NCI-H1092 treated with DMSO at 0.1 percent for 48 hours (cell line): ENCODE data around the gene PLXNA2.
A peak's percentile ranks its signal among the peaks of the same experiment; 100 is the strongest.

Experiments
- DNase-seq: peaks from one replicate; lab custom pipeline; 2025; lab: John Stamatoyannopoulos, UW

Gene PLXNA2

GRCh38 chr1:207993477-207994445 lies 250.4 kb downstream of the PLXNA2 start:
- no peak for DNase-seq

GRCh38 chr1:207992677-207993236 lies 251.4 kb downstream of the PLXNA2 start:
- DNase-seq: no peak

GRCh38 chr1:207991583-207992026 lies 252.6 kb downstream of the PLXNA2 start:
- DNase-seq: no peak

- no peak for DNase-seq
Measured at GRCh38 chr1:207990876-207991582, 253.2 kb downstream of the PLXNA2 start.

- DNase-seq: no peak
Measured at GRCh38 chr1:207990455-207990854, 253.7 kb downstream of the PLXNA2 start.

GRCh38 chr1:207988326-207989165 lies 255.6 kb downstream of the PLXNA2 start:
- no peak for DNase-seq

GRCh38 chr1:207987164-207987563 lies 257.0 kb downstream of the PLXNA2 start:
- DNase-seq: no peak

GRCh38 chr1:207985996-207986395 lies 258.2 kb downstream of the PLXNA2 start:
- no peak for DNase-seq

- no peak for DNase-seq
Measured at GRCh38 chr1:207984831-207985572, 259.2 kb downstream of the PLXNA2 start.

GRCh38 chr1:207983044-207983635 lies 261.0 kb downstream of the PLXNA2 start:
- DNase-seq: no peak

- peak; percentile 18 for DNase-seq
Measured at GRCh38 chr1:207981976-207982375, 262.2 kb downstream of the PLXNA2 start.

- DNase-seq: no peak
Measured at GRCh38 chr1:207978441-207978840, 265.7 kb downstream of the PLXNA2 start.

- no peak for DNase-seq
Measured at GRCh38 chr1:207977876-207978275, 266.3 kb downstream of the PLXNA2 start.

- DNase-seq: no peak
Measured at GRCh38 chr1:207973898-207974568, 270.2 kb downstream of the PLXNA2 start.

- DNase-seq: no peak
Measured at GRCh38 chr1:207972337-207972736, 271.8 kb downstream of the PLXNA2 start.
